NCI-H1048 (cell line): Measurements from ENCODE around the gene GIPC1.

Experiments
- DNase-seq: peaks from one replicate; lab custom pipeline; 2025; lab: John Stamatoyannopoulos, UW

The GIPC1 gene

DNA sequence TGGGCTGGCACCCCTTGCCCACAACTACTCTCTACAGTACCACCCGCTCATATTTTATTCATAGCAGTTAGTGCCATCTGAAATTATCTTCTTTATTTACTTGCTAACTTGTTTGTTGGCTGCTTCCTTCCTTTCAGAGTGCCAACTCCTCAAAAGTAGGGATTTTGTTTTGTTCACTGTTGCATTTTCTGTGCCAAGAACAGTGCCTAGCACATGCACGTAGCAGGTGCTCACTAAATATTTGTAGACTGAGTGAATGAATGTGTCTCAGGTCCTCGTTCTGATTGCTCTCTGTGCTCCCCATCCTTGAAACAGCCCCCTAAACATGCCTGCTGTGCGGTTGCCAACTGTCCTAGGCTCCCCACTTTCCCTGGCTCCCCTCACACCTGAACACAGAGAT is 1.5 kb downstream of the GIPC1 start:
- DNase-seq: no peak

DNA sequence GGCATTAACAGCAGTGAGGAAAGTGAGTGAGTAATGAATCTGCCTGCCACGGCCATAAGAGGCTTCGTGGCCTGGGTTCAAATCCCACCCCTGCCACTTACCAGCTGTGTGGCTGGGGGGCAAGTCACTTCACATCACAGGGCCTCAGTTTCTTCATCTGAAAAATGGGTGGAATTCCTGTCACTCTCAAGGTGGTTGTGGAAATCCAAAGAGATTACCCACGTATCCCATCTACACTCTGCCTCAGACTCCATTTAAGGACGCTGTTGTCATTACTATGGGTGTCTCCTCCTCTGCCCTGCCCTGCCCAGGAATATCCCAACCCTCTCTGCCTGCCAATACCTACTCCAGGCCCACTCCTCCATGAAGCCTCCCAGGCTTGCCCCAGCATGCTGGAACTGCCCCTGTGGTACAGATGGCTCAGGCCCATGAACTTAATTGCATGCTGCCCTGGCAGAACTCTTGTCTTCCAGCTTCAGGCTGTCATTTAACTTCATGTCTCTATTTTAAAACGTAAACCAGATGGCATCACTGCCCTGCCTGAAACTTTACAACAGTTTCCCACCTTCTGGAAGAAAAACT is 3.1 kb downstream of the GIPC1 start:
- no peak for DNase-seq

DNA sequence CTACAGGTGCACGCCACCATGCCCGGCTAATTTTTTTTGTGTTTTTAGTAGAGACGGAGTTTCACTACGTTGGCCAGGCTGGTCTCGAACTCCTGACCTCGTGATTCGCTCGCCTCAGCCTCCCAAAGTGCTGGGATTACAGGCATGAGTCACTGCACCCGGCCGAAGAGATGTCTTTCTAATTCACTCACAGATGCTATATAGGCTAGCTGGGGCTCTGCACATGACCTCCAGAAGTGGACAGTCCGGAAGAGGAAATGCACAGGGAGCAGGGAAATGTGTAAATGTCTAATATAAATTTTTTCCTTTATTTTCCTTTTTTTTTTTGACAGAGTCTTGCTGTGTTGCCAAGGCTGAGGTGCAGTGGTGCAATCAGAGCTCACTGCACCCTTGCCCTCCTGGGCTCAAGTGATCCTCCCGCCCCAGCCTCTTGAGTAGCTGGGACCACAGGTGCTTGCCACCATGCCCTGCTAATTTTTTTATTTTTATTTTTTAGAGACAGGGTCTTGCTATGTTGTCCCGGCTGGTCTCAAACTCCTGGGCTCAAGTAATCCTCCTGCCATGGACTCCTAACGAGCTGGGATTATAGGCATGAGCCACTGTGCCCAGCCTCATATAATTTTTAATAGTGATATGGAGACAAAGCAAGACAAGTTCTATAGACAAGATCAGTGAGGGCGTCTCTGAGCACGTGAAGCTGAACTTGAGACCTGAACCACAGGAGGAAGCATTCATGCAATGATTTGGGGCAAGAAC is 8.4 kb downstream of the GIPC1 start:
- no peak for DNase-seq

DNA sequence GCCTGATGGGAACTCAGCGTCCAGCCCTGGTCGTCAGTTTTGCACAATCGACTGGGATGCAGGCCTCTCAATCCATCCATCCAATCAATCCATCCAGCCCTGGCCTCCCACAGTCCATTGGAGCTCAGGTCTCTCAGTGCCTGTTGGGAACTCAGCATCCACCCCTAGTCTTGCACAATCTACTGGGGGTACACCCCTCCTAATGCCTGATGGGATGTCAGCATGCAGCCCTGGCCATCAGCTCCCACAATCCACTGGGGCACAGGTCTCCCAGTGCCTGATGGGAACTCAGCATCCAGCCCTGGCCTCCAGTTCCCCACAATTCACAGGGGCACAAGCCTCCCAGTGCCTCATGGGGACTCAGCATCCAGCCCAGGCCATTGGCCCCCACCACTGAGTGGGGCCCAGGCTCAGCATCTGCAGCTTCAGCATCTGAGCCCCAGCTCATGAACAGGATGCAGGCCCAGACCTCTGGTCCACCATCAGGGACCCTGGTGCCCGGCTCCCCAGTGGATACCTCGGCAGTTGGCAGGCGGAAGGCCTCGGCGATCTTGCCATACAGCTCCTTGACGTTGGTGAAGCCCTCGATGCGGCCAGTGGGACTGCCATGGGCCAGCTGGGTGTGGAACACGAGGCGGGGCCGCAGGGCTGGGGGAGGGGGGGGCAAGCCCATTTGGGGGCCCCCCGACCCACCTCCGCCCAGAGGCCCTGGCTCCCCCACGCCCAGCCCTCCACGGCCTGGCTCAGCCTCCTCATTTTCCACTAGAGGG is 13.6 kb downstream of the GIPC1 start:
- no peak for DNase-seq

DNA sequence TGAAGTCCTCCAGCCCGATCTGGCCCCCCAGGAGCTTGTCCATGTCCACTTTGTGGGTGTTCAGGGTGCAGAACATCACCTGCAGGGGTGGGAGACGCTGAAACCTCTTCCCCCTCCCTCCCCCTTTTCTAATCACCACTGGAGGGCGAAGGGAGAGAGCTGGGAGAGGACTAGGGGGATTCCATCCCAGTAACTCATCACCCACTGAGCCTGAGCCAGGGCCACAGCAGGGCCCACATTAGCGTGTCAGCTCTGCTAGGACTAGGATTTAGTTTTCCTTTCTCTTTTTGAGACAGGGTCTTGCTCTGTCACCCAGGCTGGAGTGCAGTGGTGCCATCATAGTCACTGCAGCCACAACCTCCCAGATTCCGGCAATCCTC is 15.2 kb downstream of the GIPC1 start:
- no peak for DNase-seq

DNA sequence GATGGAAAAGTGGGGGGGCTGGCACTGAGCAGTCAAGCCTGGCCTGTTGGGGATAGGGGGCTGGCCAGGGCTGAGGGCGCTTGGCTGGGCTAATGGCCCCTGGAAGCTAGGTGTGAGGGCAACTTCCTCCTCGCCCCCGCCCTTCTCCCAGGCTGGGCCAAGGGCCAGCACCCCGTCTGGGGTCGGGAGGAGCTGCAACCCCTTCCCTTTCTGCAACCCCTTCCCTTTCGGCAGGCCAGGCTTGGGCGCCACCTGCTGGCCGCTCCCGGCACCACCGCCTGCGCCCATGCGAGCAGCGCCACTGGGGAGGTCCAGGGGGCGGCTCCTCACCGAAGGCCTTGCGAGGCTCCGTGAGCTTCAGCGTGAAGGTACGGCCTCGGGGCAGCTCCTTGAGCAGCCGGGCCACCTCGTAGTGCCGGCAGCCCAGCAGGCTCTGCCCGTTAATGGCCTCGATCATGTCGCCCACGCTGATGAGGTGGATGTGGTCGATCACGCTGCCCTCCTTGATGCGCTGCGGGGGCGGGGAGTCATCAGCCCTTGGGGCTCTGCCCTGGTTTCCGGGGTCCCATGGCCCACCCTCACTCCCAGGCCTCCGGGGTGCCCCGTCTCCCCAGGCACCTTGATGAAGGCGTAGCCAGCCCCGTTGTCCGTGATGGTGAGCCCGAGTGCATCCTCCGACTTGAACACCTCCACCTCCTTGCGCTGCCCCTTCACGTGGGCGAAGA is 15.8 kb downstream of the GIPC1 start:
- DNase-seq: peak; percentile 13

DNA sequence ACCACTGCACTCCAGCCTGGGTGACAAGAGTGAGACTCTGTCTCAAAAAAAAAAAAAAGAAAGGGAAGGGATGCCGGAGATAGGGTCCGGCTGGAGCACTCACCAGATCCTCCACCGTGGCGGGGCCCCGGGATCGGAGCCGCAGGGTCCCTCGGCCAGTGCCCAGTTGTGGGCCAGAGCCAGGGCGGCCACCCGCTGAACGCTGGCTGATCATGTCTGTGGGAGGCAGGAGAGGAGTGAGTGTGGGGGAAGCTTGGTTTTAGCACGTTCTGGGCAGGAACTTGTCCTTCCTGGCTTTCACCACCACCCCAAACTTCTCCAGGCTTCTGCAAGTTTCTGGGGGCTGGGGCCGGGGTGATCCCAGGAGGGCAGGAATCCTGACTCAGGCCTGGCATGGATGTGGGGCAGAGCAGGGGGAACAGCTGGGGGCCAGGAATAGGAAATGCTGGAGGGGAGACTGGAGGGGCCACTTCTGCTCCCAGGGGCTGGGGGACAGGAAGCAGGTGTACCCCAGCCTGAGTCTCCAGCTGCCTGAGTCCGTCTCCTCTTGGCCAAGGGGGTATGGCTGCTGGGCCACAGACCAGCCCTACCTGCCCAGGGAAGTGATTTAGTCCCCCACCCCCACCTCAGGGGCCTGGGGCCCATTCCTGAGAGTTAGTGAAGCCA is 16.5 kb downstream of the GIPC1 start:
- no peak for DNase-seq

DNA sequence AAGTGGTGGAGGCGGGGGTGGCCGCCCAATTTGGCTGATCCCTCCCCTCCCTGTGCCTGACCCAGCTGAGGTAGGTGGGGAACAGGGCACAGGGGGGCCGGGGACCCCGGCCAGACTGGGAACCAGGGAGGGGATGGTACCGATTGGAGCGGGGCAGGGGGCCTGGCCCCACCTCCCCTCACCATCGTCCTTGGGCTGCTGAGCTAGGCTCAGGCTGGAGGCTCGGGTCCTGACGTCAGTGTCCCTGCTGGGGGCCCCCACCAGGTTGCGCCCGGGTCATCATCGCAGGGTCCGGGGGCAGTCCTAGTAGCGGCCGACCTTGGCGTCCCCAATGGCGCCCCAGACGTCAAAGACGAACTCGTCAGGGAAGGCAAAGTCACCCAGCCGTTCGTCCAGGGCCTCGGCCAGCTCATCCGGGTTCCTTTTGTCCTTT is 17.8 kb downstream of the GIPC1 start:
- DNase-seq: no peak

DNA sequence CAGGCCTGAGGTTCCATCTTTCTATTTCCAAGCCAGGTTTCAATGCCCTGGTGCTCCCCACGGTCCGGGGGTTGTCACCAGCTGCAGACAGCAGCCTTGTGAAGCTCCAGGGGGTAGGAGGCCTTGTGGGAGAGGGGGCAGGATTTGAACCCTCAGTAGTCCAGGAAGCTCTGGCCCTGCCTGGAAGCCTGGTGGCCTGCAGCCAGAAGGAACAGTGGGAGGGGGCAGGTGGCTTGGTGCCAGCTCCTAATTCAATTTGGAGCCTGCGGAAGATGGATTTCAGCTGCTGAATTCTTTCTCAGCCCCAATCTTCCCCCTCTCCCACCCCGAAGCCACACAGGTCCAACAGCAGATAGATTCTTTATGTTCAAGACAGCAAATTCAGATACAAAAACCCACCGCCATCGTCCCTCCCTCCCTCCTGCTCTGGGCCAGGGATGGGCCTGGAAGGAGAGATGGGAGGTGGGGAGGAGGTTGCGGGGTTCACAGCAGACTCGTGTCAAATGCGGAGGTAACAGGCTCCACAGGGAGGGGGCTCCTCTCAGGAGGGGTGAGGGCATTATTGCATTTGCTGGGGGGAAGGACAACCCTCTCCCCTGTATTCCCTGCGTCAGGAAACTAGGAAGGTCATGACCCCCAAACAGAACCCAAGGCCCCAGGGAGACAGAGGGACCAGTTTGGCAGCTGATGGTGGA is 18.4 kb downstream of the GIPC1 start:
- no peak for DNase-seq

DNA sequence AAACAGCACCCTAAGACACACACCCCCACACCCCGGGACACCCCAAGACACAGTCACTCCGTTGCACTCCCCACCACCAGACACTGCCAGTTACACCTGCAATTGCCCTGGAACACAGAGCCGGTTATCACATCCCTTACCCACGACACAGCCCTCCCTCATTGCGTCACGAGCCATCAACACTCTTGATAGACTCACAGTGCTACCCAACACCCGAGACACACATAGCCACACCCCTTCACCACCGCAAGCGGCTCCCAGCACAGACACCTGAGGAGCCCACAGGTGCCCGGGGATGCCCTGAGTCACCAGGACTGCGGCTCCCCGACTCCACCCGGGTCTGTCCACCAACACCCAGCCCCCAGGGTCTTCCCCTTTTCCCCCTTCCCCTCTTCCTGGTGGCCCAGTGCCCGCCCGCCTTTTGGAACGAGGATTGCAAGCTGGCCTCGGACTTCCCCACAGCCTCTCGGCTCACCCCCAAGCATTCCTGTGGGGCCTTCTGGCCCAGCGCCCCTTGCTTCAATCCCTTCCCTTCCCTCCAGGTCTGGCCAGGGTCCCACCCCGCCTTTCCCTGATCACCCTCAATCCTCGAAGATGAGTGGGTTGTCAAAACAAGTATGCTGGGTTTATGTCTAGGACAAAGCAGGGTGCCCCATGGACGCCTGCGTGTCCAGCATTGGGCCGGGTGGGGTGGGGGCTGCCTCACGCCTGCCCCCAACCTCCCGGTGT is 19.1 kb downstream of the GIPC1 start:
- DNase-seq: no peak

DNA sequence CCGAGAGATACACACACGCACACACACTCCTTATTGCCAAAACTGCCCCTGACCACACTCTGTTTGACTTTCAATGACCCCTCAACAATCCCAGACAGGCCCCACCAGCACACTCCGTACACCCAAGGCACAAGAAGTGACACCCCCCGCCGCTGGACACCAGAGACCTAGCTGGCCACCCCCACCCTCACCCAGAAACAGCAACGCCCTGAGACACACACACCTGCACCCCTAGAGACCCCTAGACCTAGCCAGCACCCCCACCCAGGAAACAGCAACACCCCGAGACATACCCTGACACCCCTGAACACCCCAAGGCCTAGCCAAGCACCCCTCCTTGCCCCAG is 19.6 kb downstream of the GIPC1 start:
- DNase-seq: no peak

DNA sequence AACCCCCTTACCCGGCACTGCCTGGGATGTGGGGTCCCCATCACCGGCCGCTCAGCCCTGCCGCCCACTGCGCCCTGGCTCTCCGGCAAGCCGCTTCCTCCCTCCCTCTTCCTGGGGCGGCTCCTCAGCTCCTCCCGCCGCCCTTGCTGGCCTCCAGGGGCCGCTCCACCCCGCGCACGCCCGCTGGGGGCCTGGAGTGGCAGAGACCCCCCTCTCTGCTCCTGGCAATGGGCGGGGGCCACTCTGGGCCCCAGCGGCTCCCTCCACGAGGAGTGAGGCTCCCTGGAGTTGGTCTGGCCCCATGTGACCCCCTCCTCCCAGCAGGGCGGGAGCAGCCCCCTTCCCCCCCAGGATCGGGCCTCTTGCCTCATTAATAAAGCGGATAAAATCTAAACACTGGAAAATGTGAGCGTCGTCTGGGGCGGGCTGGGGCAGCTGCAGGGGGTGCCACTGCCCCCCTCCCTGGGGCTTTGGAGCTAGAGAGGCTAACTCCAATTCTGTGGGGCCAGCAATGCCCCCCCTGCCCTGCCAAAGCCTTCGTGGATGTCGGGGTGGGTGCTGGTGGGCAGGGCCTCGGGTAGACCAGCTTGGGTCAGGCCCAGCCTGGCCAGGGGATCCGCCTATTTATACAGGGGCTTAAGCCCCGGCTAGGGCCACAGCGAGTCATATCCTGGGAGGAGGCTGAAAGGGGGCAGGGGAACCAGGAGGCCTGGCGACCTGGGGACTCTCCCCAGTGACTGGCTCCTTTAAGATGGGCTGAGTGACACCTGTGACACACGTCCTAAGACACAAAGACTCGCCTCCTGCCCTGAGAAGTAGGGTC is 20.5 kb downstream of the GIPC1 start, which contains the start of gene PTGER1:
PTGER1 (minus strand) TSS at position 104 of the 823 bp plus-strand sequence. CDS start 1,034 bp downstream, outside the sequence.
- no peak for DNase-seq

DNA sequence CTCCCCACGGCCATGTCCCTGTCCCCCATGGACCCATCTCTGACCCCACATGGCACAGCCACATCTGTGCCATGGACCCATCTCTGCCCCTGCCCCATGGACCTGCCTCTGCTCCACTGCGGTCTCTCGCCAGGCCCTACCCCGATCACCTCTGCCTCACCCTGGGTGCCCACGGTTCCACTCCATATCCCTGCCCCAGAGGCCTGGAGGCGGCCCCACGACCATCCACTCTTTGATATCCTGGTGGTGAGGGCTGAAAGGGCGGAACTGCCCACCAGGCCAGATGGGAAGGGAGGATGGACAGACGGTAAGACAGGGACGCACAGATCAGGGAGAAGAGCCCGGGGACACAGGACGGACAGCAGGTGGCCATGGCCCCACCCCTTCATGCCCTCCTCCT is 21.1 kb downstream of the GIPC1 start:
- DNase-seq: no peak

DNA sequence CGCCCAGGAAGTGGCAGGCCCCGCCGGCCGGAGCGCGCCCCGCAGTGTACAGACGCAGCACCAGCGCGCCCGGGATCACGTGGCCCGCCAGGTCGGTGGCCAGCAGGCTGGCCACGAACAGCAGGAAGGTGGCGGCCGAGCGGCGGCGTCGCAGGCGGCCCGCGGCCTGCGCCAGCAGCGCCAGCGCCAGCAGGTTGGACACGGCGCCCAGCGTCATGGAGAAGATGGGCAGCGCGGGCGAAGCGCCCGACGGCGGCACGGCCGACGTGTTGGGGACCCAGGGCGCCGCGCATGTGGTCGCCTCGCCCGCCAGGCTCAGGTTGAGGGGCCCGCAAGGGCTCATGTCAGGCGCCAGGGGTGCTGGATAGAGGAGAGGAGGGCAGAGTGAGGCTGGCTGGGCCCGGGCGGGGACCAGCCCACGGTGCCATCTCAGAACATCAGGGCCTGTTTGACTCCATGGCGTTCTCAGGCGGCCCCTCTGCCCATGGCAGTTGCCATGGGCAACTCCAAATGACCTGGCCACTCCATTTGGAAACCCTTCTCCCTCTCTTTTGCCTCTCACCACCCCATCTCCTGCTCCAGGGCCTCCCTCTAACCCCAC is 21.8 kb downstream of the GIPC1 start:
- no peak for DNase-seq

DNA sequence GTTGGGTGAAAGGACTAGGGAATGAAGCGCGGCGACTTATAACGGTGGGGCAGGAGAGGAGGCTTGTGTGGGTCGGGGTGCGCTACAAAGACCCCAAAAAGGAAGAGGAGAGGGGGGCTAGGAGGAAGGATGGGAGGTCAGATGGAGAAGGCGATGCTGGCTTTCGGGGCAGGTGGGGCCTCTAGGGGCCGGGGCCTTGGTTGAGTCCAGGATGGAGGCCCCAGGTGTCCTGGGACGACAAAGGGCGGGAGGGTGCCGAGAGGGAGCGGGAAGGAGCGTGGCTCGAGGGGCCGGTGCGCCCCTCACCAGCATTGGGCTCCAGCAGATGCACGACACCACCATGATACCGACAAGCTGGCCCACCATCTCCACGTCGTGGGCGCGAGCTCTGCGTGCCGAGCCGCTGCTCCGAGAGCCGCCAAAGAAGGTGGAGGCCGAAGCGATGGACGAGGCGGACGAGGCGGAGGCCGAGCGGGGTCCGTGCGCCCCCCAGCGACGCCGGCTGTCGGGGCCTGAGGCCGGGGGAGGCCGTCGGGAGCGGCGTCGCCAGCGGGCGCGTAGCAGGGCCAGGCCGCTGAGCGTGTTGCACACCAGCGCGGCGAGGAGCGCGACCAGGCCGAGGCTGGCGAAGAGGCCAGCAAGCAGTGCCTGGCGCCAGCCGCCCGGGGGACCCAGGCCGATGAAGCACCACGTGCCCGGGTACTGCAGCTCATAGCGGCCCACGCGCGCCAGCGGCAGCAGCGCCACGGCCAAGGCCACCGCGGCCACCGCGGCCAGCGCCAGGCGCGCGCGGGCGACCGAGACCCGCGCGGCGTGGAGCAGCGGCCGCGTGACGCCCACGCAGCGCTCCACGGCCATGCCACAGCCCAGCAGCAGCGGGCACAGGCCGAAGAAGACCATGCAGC is 22.6 kb downstream of the GIPC1 start:
- no peak for DNase-seq

DNA sequence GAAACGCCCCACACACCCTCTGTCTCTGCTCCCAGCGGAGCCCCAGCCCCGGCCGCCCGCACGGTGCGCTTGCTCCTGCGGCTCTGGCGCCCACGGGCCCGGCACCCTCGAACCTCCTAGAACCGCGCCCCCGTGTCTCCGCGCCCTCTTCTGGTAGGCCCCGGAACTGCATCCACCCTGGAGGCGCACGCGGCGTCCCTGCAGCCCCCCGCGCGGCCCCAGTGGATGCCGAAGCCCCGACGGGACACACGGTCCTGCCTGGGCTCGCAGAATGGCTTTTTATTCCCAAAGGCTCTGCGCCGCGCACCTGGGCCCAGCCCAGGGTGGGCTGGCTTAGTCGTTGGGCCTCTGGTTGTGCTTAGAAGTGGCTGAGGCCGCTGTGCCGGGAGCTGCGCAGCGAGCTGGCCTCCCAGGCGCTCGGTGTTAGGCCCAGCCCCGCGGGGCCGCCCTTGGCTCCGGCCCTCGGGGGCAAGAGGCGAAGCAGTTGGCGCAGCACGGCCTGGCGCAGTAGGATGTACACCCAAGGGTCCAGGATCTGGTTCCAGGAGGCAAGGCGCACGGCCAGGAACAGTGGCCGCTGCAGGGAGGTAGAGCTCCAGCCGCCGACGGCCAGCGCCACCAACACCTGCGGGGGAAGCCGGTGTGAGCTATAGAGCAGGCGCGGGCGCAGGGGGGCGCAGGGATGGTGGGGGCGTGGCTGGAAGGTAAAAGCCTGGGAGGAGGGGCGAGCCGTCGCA is 23.6 kb downstream of the GIPC1 start:
- peak; percentile 24 for DNase-seq

DNA sequence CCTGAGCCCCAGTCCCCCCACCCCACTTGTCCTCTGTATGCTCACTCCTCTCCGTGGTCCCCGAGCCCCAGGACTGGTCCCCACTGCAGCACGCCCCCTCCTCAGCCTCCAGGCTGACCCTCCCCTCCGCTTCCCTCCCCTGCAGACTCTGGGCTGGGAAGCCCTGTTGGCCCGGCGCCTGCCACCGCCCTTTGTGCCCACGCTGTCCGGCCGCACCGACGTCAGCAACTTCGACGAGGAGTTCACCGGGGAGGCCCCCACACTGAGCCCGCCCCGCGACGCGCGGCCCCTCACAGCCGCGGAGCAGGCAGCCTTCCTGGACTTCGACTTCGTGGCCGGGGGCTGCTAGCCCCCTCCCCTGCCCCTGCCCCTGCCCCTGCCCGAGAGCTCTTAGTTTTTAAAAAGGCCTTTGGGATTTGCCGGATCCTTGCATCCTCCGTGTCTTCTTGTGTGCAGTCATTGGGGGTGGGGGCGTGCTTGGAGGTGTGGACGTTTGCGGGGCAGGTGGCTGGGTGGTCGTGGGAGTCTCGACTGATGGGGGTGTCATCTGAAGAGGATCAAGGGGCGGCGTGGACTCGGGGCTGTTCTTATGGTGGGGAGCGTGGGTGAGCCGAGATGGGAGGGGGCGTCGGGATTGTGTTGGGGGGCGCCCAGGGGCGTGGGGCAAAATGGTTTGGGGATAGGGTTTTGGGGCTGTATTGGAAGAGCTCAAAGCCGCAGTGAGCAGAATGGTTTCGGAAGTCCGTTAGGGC is 24.3 kb downstream of the GIPC1 start:
- no peak for DNase-seq
